Stimulated activated CD4-positive, alpha-beta T cell treated with anti-CD3 and anti-CD28 coated beads, Interleukin-2, amount 100 ng/mL, for 24 hours (primary cell): Measurements from ENCODE around the gene CIZ1.
"Not testable (repeated sequence)": the region's sequence is repeated elsewhere in the genome, so short reads cannot be mapped to it uniquely, and the experiment has no call there.

Experiments
- DNase-seq, 2 donors: peaks; one replicate each; pipeline ENCODE4 v3.0.0-alpha.2; 2020

CIZ1 gene

GRCh38 chr9:128188209-128188608 is 3.2 kb downstream of the CIZ1 start:
- DNase-seq, result no peak

GRCh38 chr9:128187361-128187760 is 4.0 kb downstream of the CIZ1 start:
- no peak for DNase-seq

GRCh38 chr9:128185979-128186965 is 5.1 kb downstream of the CIZ1 start:
- no peak for DNase-seq

GRCh38 chr9:128182893-128183588 is 8.3 kb downstream of the CIZ1 start:
- no peak for DNase-seq

GRCh38 chr9:128181480-128181879 is 9.9 kb downstream of the CIZ1 start:
- not testable (repeated sequence) for DNase-seq

GRCh38 chr9:128180447-128180846 is 10.9 kb downstream of the CIZ1 start:
- no peak for DNase-seq

- no peak for DNase-seq
Measured at GRCh38 chr9:128180001-128180400, 11.4 kb downstream of the CIZ1 start.

GRCh38 chr9:128178806-128179431 is 12.5 kb downstream of the CIZ1 start:
- no peak for DNase-seq

- no peak for DNase-seq
Measured at GRCh38 chr9:128175726-128176125, 15.6 kb downstream of the CIZ1 start.

- no peak for DNase-seq
Measured at GRCh38 chr9:128175102-128175563, 16.2 kb downstream of the CIZ1 start.

GRCh38 chr9:128174062-128174461 is 17.3 kb downstream of the CIZ1 start:
- no peak for DNase-seq

GRCh38 chr9:128169925-128170324 is 21.4 kb downstream of the CIZ1 start:
- DNase-seq, result no peak

- DNase-seq, result no peak
Measured at GRCh38 chr9:128169492-128169891, 21.9 kb downstream of the CIZ1 start.

GRCh38 chr9:128168731-128169308 is 22.6 kb downstream of the CIZ1 start:
- DNase-seq, result no peak

GRCh38 chr9:128167209-128167608 is 24.2 kb downstream of the CIZ1 start:
- no peak for DNase-seq

- DNase-seq, result no peak
Measured at GRCh38 chr9:128166169-128166568, 25.2 kb downstream of the CIZ1 start.

GRCh38 chr9:128164307-128164885 is 27.0 kb downstream of the CIZ1 start:
- no peak for DNase-seq

- no peak for DNase-seq
Measured at GRCh38 chr9:128163523-128164306, 27.7 kb downstream of the CIZ1 start.

- DNase-seq, result no peak
Measured at GRCh38 chr9:128163027-128163515, 28.3 kb downstream of the CIZ1 start.

- no peak for DNase-seq
Measured at GRCh38 chr9:128162215-128163026, 29.0 kb downstream of the CIZ1 start.
